ENCODE results near the gene CPED1.

DNA sequence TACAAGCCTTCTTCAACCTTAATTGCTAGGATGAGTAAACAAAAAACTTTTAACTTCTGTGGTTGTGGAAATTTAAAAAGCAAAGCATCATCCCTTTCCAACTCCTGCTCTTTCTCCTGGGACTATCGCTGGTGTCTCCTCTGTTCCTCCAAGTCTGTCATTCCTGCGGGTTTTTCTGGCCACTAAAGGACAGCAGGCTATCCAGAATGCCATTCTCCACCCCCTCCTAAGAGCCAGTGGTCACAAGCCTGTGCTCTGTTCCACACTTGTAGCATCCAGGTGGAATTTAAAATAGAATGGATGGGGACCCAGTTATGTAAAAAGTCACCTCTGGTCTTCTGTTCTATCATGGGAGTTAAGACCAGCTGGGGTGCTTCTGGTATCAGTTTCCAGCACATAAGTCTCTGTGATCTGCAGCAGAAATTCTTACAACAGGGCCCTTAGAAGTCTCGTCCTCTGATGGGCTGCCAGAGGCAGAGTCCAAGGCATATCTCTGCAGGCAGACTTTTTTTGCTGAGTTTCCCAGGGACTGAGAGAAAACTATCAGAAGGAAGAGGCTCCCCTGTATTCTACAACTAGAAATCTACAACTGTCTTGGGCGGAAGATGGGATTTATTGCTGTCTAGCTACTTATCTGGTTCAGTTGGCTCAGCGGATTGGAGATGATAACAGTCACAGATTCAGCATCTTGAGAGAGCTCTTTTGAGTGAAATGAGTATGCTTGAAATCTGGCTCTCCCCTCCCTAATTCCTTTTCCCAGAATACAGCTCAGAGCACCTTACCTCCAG is 335.2 kb downstream of the CPED1 start:
- TF ChIP-seq, protein P1, sequence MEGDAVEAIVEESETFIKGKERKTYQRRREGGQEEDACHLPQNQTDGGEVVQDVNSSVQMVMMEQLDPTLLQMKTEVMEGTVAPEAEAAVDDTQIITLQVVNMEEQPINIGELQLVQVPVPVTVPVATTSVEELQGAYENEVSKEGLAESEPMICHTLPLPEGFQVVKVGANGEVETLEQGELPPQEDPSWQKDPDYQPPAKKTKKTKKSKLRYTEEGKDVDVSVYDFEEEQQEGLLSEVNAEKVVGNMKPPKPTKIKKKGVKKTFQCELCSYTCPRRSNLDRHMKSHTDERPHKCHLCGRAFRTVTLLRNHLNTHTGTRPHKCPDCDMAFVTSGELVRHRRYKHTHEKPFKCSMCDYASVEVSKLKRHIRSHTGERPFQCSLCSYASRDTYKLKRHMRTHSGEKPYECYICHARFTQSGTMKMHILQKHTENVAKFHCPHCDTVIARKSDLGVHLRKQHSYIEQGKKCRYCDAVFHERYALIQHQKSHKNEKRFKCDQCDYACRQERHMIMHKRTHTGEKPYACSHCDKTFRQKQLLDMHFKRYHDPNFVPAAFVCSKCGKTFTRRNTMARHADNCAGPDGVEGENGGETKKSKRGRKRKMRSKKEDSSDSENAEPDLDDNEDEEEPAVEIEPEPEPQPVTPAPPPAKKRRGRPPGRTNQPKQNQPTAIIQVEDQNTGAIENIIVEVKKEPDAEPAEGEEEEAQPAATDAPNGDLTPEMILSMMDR (IDR thresholded peaks at IDR 0.05): no peak
- no peak for TF ChIP-seq POLR2A (IDR thresholded peaks at IDR 0.05)
- TF ChIP-seq POLR2AphosphoS5 (IDR thresholded peaks at IDR 0.05): no peak
- no peak for TF ChIP-seq EP300 (IDR thresholded peaks at IDR 0.05)
